ENCODE results near the gene TMEM109. TPM values are rescaled to one million over a fixed set of nuclear protein-coding genes. Genes with fewer than 3 reads are reported as not detected.

TMEM109 gene
- total RNA-seq, 1 donor from 2014 or later, result 64.5 TPM

- TF ChIP-seq CTCF (IDR thresholded peaks at IDR 0.05; ENCODE audit: insufficient read depth, low read length, poor library complexity, severe bottlenecking), result no peak
- H3K36me3 ChIP-seq (ENCODE audit: control insufficient read depth, insufficient read depth, low read length), result no peaks in the 10 kb centered on the region
- no peak for DNase-seq (ENCODE audit: low read depth)
- H3K4me3 ChIP-seq (ENCODE audit: low read depth, low read length), result no peak overlapping the region
- H3K27me3 ChIP-seq (ENCODE audit: control insufficient read depth, insufficient read depth, low read length), result no peaks in the 10 kb centered on the region
These were observed 45.1 kb upstream of the TMEM109 start for GRCh38 chr11:60868682-60869450.

- H3K36me3 ChIP-seq (ENCODE audit: control insufficient read depth, insufficient read depth, low read length), result no peaks in the 10 kb centered on the region
- H3K27me3 ChIP-seq (ENCODE audit: control insufficient read depth, insufficient read depth, low read length), result no peaks in the 10 kb centered on the region
- no peak for DNase-seq (ENCODE audit: low read depth)
- no peak for TF ChIP-seq CTCF (IDR thresholded peaks at IDR 0.05; ENCODE audit: insufficient read depth, low read length, poor library complexity, severe bottlenecking)
- H3K4me3 ChIP-seq (ENCODE audit: low read depth, low read length), result no peak overlapping the region
These were observed 44.5 kb upstream of the TMEM109 start for GRCh38 chr11:60869451-60869825.

GRCh38 chr11:60870276-60870675 lies 43.7 kb upstream of the TMEM109 start:
- Histone ChIP-seq H3K36me3 (ENCODE audit: control insufficient read depth, insufficient read depth, low read length) (no peaks in the 10 kb centered on the region), H3K4me3 (ENCODE audit: low read depth, low read length) (no peak overlapping the region), H3K27me3 (ENCODE audit: control insufficient read depth, insufficient read depth, low read length) (no peaks in the 10 kb centered on the region)
- DNase-seq (ENCODE audit: low read depth), result no peak
- no peak for TF ChIP-seq CTCF (IDR thresholded peaks at IDR 0.05; ENCODE audit: insufficient read depth, low read length, poor library complexity, severe bottlenecking)

- Histone ChIP-seq H3K4me3 (ENCODE audit: low read depth, low read length) (no peak overlapping the region), H3K27me3 (ENCODE audit: control insufficient read depth, insufficient read depth, low read length) (no peaks in the 10 kb centered on the region), H3K36me3 (ENCODE audit: control insufficient read depth, insufficient read depth, low read length) (no peaks in the 10 kb centered on the region)
- TF ChIP-seq CTCF (IDR thresholded peaks at IDR 0.05; ENCODE audit: insufficient read depth, low read length, poor library complexity, severe bottlenecking), result no peak
- DNase-seq (ENCODE audit: low read depth), result no peak
These were observed 43.1 kb upstream of the TMEM109 start for GRCh38 chr11:60870733-60871377.

GRCh38 chr11:60871378-60872061 lies 42.4 kb upstream of the TMEM109 start:
- no peaks in the 10 kb centered on the region for H3K27me3 ChIP-seq (ENCODE audit: control insufficient read depth, insufficient read depth, low read length)
- DNase-seq (ENCODE audit: low read depth), result no peak
- no peaks in the 10 kb centered on the region for H3K36me3 ChIP-seq (ENCODE audit: control insufficient read depth, insufficient read depth, low read length)
- H3K4me3 ChIP-seq (ENCODE audit: low read depth, low read length), result no peak overlapping the region
- no peak for TF ChIP-seq CTCF (IDR thresholded peaks at IDR 0.05; ENCODE audit: insufficient read depth, low read length, poor library complexity, severe bottlenecking)
